ENCODE results near the gene TAP1.

Gene TAP1

DNA sequence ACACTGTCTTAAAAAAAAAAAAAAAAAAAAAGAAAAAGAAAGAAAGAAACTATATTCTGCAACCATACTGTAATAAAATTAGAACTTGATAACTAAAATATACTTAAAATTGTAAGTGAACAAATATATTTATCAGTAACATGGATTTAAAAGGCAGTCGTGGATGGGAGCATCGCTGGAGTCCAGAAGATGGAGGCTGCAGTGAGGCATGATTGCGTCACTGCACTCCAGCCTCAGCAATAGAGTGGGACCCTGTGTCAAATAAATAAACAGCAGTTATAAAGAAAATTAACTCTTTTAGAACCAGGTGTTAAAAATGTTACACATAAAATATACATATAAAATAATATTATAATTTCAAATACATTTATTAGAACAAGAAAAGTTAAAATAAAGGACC, 9.2 kb upstream of the TAP1 start:
- no peak for DNase-seq (ENCODE audit: low spot score)

GRCh38 chr6:32860674-32861073, 7.2 kb upstream of the TAP1 start:
- DNase-seq (ENCODE audit: low spot score): no peak

GRCh38 chr6:32858194-32858593, 4.7 kb upstream of the TAP1 start:
- DNase-seq (ENCODE audit: low spot score): no peak

DNA sequence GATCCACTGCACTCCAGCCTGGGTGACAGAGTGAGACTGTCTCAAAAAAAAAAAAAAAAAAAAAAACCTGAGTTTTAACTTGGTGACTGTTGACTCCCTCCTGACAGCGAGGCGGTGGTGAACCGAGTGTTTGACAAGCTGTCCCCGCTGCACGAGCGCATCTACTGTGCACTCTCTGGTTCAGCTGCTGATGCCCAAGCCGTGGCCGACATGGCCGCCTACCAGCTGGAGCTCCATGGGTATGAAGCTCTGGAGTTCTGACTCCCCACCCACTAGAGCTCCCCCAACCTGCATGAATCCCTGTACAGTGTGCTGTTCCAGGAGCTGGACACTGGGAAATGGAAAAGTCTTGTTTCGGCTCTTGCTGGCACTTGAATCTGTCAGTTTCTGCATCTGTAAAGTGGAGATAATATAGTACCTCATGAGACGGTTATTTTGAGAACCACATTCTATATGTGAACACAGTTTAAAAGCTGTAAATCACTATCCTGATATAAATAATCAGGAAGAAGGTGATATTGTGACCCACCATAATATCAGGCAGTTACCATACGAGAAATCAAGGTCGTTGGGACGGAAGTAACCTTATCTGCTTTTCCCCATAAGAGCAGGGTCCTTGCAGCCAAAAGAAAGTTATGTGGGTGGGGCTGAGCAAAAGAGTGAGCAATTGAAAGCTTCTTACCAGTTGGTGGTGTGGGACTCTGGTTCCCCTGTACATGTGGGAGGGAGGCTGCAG, 3.8 kb upstream of the TAP1 start:
- DNase-seq (ENCODE audit: low spot score): no peak

DNA sequence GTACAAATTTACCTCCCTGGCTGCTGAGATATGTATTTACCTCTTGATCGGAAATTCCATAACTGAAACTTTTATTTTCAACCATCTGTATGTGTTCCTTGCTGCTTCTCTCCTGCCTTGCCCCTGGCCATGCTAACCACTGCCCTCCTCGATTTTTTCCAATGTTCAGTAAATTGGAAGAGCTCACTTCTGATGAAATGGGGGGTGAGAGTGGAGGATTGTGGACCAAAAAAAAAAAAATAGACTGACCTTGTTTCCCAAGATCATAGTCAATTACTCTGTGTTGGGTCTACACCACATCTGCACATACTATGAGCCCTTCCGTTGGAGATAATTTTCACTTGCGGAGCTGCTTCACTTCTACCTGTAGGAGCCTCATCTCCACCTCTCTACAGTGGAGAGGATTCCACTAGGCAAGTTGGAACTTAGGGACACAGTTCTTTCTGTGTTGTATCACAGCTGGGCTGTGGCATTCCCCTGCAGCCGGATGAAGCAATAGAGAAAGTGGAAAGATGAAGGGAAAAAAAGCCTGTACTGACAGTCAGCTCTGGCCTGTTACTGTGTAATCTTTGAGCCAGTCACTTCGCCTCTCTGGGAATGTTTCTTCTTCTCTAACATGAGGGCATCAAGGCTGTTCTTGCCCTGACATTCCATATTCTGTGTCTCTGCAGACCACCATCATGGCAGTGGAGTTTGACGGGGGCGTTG, 2.1 kb upstream of the TAP1 start:
- DNase-seq (ENCODE audit: low spot score): no peak

DNA sequence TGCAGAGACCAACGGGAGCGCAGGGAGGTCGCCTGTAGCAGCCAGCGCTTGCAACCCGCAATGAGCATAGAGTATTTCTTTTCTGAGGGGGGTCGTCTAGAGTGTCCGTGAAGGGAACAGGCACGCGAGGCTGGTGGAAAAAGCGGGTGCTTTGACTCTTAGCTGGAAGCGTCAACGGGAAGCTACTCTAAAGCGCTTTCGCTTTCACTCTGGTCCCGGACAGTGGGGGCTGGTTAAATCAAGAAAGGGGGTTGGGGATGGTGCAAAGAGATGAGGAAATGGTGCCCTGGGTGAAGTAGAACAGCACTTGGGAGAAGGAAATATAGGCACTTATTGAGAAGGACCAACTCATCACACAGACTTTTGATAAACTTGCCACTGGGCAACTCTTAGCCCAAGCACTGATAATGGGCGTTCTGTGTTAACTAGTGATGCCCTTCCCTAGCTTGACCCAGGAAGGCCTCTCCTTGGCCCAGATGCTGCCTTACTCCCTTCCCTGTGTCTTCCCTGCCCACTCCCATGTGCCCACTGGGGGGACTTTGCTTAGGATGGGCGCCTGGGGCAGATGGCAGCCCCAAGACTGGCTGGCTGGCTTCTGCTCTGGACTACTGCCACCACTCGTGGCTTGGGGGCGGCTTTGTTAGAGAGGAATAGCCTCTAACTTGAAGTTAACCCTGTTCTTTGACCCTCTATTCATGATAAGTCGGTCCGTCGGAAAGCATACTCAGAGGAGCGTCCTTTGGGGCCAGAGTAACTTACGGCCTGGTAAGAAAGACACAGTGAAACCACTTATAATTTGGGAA, 1.1 kb upstream of the TAP1 start:
- no peak for DNase-seq (ENCODE audit: low spot score)

DNA sequence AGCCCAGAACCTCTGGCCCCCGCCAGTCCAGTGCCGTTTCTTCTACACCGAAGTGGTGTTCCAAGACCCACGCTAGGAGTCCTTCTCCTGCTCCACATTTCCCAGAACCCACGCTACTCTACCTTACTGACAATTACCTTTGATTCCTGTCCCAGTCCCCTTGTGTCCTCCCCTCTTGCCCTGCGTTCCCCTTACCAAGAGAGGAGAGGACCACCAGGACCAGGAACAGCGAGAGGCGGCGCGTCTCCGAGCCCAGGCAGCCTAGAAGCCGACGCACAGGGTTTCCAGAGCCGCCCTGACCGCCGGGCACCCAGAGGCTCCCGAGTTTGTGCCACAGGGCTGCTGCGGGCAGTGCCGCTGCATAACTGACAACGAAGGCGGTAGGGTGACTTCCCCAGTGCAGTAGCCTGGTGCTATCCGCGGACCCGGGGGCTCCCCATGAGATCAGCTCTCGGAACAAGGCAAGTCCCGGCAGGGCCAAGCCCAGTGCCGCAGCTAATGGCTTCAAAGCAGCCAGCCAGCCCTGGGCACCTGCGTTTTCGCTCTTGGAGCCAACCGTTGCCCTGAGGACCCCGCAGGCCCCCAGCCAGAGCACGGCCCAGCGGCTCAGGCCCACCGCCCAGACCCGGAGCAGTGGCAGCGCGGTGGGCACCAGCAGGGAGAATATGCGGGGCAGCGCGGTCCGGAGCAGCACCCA, 512 bp downstream of the TAP1 start:
- peak; percentile 50 for DNase-seq (ENCODE audit: low spot score)

GRCh38 chr6:32852018-32852843, 1.3 kb downstream of the TAP1 start:
- DNase-seq (ENCODE audit: low spot score): no peak

- no peak for DNase-seq (ENCODE audit: low spot score)
Measured at GRCh38 chr6:32851025-32851424, 2.5 kb downstream of the TAP1 start.

- DNase-seq (ENCODE audit: low spot score): no peak
Measured at GRCh38 chr6:32849126-32849525, 4.4 kb downstream of the TAP1 start.

DNA sequence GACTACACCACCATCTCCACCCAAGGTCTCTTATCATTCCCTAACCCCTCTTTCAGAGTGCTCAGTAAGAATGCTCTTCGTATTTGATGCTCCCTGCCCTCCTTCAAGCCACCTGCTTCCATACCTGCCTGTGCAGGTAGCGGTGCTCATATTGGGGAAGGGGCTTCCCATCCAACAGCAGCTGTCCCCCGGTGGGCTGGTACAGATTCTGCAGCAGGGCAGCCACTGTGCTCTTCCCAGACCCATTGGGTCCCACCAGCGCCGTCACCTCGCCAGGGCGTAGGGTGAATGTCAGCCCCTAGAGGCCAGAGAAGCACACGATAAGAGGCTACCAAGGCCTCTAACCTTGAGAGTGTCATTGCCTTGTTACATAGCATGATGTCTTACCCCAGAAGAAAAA, 5.7 kb downstream of the TAP1 start:
- no peak for DNase-seq (ENCODE audit: low spot score)

DNA sequence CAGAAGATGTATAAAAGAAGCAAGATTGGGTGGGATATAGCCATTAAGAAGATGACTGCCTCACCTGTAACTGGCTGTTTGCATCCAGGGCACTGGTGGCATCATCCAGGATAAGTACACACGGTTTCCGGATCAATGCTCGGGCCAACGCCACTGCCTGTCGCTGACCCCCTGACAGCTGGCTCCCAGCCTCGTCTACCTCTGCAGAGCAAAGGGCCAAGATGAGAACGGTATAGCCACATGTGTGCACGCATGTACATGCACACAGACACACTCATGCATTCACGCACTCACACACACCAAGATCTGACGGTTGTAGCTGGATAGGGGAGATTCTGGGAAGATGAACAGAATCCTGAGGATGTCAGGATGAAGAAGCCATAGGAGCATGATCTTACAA, 6.5 kb downstream of the TAP1 start:
- DNase-seq (ENCODE audit: low spot score): no peak

- DNase-seq (ENCODE audit: low spot score): no peak
Measured at GRCh38 chr6:32845384-32845884, 8.1 kb downstream of the TAP1 start.

- DNase-seq (ENCODE audit: low spot score): no peak
Measured at GRCh38 chr6:32844839-32845383, 8.6 kb downstream of the TAP1 start.

- peak; percentile 97 for DNase-seq (ENCODE audit: low spot score)
Measured at GRCh38 chr6:32843979-32844838, 9.3 kb downstream of the TAP1 start, which contains the start of gene PSMB8. Gene PSMB8 (minus strand): TSS chr6:32844047. CDS start chr6:32843996, 51 bp downstream.

DNA sequence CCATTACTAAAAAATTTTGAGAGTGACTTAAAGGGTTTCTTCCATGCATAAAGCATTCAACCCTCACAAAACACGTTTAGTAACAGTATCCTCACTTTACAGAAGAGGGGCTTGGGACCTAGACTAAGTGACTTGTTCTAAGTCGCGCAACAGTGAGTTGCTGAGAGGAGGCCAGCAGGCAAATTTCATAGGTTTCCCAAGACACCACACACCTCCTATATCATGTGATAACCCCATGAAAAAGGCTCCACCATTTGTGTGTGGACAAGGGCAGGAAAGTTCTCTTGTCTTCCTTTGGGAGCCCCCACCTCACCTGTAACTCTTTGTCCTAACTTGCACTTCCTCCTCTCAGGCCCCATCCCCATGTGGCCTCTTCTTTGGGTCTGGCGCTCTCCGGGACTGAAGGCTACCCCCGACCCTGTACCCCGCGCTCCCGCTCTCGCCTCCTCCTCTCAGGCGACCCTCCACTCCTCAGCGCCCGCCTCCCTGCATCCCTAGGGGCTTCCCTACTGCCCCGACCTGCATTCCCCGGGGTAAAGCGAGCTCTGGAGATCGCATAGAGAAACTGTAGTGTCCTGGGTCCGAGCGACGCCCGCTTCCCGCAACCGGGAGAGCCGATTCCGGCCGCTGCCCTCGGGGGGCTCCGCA, 10.0 kb downstream of the TAP1 start:
- no peak for DNase-seq (ENCODE audit: low spot score)

GRCh38 chr6:32842690-32843089, 10.8 kb downstream of the TAP1 start:
- no peak for DNase-seq (ENCODE audit: low spot score)

DNA sequence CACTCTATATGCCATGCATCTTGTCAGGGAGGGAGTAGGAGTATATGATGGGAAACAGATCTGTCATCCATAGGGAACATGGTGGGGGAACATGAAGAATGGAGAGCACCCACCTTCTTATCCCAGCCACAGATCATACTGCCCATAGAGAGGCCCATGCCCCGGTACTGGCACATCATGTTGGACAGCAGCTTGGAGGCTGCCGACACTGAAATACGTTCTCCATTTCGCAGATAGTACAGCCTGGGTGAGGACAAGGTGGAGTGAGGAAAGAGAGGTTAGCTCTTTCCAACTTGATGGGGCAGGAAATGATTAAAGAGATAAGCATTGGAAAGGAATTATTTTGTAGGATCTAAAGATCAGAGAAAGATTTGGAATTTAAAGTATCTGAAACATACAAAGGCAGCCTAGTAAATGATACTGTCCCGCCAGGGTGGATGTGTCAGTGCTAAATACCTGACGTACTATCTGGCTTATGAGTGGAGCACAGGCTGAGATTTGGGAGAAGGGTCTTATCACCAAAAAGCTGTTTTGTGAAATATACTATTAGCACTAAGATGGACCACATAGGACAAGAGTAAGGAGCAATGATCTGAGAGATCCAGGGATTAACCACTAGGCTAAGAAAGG, 11.4 kb downstream of the TAP1 start:
- no peak for DNase-seq (ENCODE audit: low spot score)

All from hematopoietic multipotent progenitor cell treated with erythropoietin and hydrocortisone succinate and interleukin-3 and kit ligand, for 17 days (in vitro differentiated cells).